IPS DF 4.7 (cell line): ENCODE measurements around the gene EFNB2.

Experiments
- DNase-seq: peaks from one replicate; pipeline ENCODE4 v3.0.0-alpha.2; 2013; ENCODE audit warnings: low spot score; ENCODE audit errors: extremely low read depth

The EFNB2 gene

DNA sequence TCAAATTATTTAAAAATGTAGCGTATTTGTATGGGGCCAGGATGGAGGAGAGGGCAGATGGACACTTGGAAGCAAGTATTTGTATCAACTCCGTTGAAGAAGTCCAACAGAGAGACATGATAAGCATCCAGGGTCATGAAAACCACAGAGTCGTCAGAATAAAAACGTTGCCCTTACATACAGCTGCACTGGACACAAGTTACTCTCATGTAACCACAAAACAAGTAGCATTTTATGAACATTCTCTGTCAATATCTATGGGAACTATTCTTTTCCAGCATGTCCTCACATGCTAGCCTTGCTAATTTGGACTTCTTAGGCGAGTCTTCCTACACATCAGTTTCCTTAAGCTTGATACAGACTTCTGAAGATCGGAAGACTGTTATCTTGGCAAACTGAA lies 35.0 kb downstream of the EFNB2 start:
- DNase-seq = no peak

DNA sequence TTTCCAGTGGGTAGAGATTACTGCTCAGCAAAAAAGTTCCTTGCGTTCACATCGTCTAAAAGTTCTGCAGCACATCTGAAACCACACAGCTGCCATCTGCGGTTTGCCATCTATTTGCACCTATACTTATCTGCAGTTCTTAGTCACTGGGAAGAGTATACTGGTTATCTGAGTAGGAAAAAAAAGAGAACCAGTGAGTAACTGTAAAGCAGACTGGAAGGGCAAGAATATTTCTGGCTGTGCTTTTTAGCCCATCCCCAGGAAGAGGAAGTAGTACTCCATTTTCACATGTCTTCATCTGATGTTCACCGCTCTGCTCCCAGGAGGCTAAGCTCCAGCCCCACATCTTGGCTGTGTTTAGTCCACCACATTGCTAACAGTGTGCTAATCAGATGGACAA lies 35.6 kb downstream of the EFNB2 start:
- DNase-seq = no peak

DNA sequence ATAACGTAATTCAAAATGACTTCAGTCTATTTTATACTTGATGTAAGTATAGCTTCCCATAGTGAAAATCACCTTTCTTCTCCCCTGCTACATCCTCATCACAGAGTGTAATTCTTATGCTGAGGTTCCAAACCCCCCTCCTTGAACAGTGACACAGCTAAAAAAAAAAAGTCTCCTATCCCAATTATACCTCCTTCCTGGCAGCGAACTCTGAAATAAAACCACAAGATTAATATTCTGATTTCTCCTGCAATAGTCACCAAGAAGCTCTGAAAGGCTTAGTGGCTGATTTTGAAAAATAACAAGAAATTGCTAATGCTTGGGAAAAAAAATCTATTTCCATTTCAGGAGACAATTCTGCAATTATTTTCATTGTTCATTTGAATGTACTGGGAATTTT lies 36.3 kb downstream of the EFNB2 start:
- no peak for DNase-seq

DNA sequence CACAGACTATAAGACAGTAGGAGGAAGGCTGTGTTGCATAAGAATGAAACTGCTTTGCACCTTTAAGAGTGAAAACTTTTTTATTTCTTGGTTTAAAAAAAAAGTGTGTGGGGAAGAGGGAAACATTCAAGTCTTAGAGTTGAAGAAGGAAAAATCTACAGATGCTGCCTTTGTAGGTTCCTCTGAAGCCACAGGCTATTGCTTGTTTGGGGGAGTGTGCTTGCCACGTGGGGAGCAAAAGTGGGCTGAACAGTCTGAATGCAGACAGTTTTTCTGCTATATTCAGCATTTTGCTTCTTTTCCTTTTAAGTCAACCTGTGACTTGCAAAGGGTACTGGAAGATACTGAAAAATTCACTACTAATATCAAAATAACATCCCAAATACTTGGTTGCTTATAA lies 36.9 kb downstream of the EFNB2 start:
- no peak for DNase-seq

DNA sequence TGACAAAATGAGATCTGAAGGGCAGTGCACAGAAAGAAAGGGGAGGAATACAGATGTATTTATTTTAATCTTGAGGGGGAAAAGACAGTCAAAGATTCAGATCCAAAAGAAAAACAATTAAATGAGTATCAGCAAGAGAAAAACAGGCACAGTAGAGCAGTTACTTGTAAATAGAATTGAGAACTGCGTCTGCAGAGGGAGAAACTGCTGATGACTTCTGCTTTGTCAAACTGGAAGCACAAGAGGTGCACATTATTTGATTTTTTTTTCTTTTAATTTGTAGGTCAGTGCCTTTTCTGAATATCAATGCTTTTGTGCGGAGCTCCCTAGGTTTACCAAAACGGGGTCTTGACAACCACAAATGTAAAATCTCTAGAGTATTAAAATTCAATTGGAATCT lies 37.3 kb downstream of the EFNB2 start:
- DNase-seq = no peak

DNA sequence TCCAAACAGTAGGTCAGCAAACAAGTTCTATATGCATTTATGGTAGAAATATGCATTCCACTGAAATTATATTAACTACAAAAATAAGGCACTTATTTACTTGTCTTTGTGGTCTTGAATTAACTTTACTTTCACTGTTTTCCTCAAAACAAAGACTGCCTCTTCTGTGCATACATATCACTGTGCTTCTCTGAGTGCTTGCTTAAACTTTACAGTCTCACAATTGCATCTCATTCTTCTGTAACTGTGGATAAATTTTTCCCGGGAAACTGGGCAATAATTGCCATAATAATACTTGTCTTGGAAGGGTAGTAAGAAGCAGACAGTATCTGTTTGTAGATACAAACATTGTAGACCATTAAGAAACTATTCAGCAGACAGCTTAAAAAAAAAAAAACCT lies 38.4 kb downstream of the EFNB2 start:
- no peak for DNase-seq

DNA sequence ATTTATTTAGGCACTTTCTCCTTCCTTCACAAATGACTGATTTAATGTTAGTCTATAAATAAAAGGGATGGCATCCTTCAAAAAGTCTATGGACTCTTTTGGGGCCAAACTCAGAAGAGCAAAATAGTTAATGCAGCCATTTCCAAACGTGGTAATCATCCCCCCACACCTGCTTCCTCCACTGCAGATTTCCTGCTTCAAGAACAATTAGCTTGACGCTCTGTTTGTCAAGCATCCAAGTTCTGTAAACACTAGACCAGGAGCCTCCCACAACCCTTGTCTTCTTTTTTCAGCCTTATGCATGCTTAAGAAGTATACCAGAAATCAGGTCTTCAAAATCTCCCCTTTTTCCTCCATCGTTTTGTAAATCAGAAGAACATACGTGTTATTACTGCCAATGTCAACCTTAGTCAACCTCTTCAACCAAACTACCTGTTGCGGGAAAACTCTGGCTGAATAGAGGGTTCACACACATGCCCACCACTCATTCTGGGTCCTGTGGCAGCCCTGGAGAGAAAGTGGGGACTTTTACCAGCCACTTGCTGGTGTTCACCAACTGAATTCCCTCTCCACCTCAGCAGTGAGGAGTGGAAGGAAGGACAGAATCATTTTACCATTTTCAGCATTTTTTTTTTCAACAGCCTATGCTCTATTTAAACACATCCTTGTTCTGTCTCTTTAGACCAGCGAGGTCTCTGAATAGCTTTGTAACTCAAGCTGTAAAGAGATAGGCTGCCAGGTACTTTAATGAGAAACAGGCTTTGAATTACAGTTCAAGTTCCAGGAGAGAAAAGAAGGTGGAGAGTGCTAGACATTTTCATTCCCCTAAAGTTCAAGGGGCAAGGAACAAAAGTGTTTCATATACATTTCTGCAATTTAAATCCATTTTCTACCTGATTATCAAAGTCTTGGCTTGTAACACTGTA lies 39.1 kb downstream of the EFNB2 start:
- no peak for DNase-seq

DNA sequence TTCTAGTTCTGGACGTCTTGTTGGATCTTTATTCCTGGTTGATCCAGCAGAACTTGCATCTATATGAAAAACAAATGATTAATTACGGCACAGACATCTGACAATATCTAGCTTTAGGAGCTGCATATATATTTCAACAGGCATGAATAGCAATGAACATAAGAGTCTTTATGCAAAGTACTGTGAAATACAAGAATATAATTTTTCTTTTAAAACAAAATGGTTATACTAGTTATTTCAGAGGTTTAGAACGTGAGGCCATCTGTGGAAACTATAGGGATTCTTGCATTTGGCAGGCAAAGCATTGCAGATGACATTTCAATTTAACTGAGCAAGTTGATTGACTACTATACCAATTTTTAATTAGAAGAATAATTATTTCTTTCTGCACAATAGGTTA lies 40.5 kb downstream of the EFNB2 start:
- DNase-seq = no peak

DNA sequence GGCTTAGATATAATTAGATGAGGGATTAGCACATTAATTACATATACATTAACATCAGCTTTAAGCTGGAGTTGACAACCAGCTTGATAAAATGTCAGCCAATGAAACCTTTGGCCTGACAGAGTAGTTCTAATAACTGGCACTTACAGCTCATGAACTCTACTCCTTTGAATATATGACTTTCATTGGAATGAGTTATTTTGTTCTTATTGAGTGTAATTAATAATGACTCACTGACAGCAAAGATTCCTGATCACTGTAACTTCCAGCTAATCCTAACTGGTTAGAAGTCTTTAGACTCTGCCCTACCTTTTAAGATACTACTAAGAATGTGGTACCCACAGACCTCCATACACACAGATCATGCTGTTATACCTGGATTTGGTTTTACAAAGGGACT lies 41.0 kb downstream of the EFNB2 start:
- DNase-seq = no peak

DNA sequence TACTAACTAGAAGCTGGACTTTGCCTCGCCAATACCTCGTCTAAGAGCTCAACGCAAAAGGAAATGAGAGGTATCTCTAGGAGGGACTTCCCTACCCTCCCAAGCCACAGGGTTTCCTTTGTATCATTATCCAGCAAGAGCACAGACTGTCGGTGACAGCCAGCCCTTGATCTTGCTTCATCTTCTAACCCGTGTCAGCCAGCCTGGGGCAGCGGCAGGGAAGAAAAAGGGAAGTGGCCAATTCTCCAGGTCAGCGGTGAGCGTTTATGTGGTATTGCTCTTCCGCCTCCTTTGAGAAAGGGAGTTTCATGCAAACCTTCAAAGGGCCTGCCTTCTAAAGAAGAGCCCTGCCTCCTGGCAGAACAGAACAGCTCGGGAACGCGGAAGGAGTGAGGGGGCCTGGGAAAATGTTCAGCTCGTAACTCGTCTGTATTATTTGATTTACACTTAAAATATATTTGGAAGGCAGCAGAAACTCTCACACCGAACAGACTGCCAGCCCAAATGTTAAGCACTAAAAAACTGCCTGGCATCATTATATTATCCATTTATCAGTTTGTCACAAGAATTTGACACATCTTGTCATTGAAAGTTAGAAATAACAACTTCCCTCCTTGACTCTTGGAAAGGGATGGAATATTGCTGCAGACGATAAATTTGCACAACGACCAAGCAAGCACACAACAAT lies 41.8 kb downstream of the EFNB2 start:
- DNase-seq = no peak

DNA sequence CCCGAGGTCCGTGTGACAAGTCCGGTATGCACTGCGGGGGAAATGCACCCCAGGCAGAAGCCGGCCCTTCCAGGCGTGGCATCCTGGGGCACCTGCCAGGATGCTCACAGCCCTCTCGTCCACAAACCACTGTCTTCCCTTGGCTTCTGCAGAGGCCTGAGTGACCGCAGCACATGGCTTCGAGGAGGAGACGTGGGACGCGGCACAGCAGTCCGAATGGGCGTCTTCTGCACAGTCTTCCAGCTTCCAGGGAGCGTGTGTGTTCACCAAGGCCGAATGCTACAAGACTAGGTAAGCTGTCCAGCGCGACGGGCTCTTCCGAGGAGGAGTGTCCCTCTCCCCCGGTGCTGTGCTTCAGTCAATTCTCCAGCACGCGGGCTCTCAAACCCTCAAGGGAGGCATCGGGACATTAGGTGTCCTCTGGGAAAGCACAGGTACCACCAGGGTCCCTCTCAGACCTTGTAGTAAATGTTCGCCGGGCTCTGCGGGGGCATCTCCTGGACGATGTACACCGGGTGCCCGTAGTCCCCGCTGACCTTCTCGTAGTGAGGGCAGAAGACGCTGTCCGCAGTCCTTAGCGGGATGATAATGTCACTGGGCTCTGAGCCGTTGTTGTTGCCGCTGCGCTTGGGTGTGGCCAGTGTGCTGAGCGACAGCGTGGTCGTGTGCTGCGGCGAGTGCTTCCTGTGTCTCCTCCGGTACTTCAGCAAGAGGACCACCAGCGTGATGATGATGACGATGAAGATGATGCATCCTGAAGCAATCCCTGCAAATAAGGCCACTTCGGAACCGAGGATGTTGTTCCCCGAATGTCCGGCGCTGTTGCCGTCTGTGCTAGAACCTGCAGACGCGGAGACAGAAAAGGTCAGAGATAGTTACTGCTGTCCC lies 42.6 kb downstream of the EFNB2 start:
- DNase-seq = no peak

DNA sequence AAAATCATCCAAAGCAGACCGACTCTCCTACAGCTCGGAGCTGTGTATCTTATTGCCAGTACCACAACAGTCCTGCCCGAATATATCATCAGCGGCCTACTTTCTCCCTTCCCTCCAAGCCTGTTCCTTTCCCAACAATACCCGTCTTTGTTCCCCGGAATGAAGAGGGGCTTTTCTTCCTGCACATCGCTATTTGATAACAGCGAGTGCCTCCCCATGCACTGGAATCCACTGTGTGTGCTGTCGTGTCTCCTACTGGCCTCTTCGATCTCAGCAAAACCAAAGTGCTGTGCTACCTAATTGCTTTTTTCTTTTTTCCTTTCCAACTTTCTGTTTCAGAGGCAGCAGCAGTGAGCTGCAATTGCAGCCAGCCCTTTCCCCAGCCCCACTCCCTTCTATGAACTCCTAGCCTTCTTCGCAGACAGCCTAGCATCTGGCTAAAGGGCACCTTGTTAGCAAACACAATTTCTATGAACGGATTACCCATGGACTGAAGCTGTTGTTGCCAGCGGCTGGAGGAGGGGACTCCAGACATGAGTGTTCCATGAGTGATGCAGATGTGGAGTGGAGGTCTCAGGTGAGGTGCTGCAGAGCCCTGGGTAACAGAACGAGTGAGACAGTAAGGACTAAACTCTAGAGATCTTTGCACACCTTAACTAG lies 43.4 kb downstream of the EFNB2 start:
- no peak for DNase-seq

DNA sequence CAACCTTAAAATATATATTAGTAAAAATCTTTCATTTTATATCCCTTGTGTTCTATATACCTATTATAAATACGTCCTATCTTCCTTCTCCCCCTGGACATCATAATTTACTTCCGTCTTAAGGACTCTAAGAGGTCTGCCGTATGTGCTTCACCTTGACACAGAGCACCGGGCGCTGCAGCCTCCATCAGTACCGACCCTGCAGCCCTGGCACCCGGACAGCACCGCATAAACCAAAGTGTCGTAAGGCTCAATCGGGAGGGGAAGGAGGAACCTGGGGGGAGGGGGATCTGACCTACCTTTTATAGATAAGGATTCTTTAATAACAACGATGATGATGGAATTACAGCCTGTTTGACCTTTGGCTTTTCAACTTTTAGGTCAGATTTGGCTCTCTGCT lies 44.0 kb downstream of the EFNB2 start:
- DNase-seq = no peak

DNA sequence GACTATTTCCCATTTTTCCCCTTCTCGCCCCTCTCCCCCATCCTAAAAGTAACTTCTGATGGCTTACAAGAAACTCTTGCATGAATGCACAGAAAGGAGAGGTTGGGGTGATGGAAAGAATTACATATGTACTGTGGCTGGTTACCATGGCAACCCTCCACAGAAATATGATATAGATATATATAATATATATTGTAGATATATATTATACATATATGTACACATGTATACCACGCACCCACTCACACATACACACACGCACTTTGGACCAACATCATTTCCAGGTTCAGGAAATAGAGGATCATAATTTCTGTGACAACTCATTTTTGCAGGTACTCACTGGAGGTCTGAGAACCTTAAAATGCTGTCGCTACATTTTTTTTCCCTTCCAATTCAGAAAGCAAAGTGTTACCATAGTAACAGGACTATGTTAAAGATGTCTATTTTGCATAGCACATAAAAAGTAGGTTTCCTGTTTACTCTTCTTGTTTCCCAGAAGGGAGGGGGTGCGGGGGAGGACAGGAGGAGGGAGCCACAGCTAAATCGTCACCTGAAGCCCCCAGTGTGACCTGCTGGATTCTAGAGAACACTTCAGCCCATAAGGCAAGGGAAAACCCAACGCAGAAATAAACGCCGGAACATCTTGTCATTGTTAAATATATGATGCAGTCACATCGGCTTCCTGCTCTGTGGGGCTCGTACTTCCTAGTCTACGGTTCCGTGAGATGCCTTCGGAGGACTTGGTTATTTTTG lies 44.7 kb downstream of the EFNB2 start:
- no peak for DNase-seq

DNA sequence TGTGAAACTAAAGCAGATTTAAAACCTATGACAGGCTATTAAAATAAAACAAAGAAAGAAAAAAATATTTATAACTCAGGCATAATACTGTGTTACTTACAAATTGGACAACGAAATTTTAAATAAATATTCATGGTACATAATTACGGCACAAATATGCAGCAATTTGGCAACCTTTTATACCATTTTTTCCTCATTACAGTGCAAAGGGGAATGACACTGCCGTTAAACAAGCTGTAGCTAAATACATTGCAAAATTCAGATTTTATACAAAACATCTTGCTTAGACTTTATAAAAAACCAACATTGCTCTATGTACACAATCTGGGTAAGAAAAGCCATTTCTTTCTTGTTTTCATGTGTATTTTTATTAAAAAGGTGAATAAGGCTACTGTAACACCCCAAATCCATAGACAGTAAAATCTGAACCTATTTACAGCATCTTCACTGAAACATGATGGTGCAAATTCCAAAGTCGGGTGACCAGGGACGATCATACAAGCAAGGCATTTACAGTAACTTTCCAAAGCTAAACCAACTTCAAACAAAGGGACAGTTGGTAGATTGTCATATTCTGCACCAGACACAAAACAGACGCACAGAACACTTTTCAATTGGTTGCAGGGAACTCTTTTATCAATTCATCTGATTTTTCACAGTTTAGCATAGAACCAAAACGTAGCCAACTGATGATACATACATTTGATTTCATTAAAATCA lies 45.5 kb downstream of the EFNB2 start:
- no peak for DNase-seq

DNA sequence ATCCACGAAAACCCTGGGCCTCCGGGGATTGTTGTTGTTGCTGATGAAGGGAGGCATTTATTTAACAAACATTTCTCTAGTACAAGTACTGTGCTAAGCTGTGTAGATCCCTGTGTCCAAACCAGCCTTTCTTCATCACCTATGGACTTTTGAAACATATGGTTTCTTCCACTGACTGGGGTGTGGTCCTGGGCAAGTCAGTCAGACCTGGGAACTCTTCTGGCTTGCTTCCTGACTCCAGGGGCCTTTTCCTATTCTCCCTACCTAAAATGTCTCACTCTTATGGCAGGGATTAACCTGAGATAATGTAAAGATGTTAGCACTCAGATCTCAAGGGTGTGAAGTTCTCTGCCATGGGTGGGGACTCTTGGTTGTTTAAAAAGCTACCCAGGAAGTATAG lies 46.8 kb downstream of the EFNB2 start:
- no peak for DNase-seq

DNA sequence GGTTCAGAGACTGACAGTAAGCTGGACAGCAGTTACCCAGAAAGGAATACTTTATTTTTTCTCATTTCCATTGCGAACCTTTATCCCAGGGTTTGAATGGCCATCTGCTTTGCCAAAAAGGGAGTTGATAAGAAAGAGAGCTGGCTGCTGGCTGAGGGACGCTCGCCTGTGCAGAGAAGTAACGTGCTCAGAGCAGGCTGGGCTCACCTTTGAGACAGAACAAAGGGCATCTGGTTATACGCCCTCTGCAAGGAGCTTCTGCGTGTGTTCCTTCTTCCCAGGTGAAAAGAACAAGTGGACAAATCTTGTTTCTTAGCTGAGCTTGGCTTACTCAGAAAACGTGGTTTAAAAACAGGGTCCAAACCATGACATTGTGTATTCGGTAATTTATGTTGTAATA lies 47.4 kb downstream of the EFNB2 start:
- no peak for DNase-seq

DNA sequence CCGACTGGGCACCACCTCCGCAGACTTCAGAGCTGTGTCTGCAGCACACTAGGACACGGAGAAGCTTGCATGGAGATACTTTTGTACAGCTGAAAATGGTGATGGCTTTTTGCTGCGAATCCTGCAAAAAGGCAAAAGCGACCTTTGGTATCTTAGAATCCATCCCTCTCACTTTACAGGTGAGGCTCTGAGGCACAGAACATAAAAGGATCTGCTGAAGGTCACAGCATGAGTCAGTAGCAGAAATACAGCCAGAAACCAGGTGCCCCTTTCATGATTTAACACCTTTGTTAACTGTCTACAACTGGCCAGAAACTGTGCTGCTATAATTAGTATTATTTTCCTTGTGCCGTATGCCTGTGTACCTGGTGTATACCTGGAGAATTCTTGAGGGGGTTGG lies 48.3 kb downstream of the EFNB2 start:
- DNase-seq = no peak

DNA sequence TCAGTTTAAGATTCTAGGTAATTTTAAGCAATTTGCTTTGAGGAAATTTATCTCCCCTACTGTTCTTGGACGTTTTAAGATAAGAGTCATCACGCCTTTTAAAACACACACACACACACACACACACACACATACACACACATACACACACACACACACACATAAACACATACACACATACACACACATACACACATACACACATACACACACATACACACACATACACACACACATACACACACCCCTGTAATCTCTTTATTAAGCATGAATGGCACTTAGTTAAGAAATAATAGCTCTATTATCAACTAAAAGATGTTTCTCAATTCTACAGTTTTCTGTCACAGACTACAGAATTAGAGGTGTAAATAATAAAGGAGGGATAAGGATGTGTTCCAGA lies 49.2 kb downstream of the EFNB2 start:
- DNase-seq = no peak
